DMS 273 (cell line): ENCODE data around the gene BABAM2.
"Not testable (repeated sequence)": the region's sequence is repeated elsewhere in the genome, so short reads cannot be mapped to it uniquely, and the experiment has no call there.

Source experiments
- DNase-seq: peaks from one replicate; lab custom pipeline; 2025; ENCODE audit not compliant: unreplicated experiment; lab: John Stamatoyannopoulos, UW

The BABAM2 gene

DNA sequence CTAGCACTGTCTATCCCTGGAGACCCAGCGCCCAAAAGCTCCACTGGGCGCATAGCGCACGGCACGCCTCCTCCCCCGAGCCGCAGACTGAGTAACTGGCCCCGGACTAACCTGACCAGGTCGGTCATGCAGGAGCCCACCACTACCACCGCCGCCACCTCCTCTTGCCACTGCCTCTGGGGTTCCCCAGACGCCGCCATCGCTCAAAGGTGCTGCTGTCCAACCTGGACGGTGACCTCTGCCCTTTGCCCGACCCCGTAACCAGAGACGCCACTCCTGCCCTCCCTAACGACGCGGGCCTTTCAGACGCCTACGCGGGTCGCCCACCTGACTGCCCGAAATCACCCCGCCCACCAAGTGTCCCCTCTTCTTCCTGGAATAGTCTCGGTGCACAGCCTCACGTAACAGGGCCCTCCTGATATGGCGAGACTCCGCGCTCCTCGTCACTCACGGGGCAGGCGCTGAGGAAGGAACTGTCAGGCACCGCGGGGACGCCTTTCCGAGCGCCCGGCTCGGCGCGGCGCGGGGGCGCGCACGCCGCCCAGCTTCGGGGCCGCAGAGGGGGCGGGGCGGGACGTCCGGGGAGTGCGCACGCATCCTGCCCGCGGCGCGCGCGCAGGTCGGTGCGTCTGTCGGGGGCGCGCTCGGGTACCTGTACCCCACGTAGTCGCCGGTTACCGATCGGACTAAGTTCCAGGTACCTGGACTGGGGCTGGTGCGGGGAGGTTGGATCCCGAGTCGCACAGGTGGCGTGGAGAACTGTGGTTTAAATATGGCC is at the start of gene BABAM2, which contains the start of gene RBKS:
Gene BABAM2 (plus strand): TSS at position 584 of the 778 bp plus-strand sequence. CDS start 3,828 bp downstream, outside the sequence.
Gene RBKS (minus strand): TSS at position 242 of the 778 bp plus-strand sequence. CDS start 42 bp downstream, at position 200.
- DNase-seq = peak; percentile 95

DNA sequence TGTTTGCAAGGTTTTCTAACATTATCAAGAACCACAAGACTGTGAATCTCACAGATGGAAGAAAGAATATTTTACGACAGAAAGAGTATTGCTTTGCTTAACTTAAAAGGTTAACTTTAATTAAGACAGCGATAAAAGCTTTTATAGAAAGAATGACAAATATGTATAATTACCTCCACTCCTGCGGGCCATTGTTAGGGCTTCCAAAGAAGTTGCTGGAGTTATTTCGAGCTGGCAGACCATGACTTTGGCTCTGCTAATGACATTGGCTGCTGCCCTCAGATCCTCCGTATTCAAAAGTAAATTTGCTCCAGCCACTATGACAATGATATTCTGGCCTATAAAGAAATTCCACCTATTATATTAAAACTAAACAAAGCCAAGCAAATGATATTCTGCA is 47.6 kb upstream of the BABAM2 start:
- no peak for DNase-seq

DNA sequence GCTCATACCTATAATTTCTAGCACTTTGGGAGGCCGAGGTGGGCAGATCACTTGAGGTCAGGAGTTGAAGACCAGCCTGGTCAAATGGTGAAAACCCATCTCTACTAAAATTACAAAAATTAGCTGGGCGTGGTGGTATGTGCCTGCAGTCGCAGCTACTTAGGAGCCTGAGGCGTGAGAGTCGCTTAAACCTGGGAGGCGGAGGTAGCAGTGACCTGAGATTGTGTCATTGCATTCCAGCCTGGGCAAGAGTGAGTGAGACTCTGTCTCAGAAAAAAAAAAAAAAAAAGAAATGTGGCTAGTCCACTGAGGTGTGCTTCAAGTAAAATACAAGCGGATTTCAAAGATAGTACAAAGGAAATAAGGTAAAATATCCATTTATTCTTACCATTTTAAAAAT is 46.5 kb upstream of the BABAM2 start:
- DNase-seq = no peak

DNA sequence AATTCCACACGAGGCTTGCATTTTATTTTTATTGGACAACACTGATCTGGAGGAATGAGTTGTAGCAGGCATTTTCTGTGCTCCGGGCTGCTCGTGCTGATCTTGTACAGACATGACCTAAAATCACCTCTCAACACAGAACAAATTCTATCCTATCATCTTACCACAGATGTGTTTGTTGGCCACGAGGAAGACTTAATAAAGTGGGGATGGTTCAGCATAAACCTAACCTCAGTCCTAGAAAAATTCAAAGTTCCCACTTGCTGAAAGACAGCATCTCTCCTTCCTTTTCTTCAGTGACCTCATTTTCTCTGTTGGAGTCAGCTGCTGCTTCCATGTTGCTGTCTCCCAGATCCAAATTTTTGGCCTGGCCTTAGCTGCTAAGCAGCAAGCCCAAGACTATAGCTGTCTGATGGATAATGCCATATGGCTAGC is 45.7 kb upstream of the BABAM2 start:
- peak; percentile 81 for DNase-seq

DNA sequence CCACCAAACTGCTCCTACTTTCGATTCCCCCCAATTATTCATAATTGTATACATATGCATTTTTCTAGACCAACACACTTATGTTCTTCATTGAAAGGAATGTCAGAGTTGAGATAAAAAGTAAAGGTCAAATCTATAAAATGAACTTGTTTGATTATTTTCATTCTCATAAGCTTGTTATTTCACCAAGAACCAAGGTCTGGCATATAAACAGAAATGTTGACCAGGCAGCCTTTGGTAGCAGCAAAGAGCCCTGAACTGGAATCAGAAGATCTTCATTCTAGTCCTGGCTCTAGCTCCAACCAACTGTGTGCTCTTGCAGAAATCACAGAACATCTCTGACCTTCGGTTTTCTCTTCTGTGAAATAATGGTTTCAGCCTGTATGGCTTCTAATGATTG is 43.2 kb upstream of the BABAM2 start:
- DNase-seq = no peak

DNA sequence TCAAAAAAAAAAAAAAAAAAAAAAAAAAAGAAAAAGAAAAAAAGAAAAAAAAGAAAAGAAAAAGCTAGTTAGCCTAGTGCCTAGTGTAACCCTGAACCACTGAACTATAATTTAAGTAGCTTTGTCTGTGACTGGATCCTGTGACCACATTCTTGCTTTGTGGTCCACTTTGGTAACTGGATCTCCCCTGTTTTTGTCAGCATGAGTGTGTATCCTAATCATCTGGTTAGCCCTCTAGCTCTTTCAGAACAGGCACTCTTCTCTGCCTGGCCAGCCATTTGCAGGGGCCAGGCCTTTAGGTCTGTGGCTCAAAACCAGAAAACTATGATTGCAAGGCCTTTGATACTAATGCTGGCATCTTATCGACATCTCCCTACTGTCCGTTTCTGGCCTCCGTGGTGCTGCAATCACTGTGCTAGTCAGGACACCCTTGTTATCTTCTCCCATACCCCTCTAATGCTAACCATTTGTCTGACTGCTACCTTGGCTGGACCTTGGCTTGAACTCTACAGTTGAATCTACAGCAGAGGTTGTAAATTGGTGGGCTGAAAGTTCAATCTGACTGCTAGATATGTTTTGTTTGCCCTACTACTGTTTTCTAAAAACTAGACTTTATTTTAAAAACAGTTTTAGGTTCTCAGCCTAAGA is 40.8 kb upstream of the BABAM2 start:
- DNase-seq = no peak

DNA sequence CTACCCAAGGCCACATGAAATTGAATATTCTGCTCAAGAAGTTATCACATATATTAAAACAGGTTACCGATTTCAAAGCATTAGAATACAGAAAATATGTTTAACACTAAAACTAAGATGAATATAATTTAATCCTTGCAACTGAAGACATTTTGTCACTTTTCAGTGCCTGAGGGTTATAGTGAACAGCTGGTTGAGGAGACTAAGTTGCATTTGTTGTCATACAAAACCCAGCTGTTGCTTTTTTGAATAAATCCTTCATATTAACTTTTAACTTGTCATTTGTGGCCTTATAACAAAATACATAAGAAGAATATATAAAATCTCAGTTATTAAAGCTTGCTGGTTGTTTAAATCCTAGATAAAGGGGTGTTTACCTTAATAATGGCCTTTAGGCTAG is 37.8 kb upstream of the BABAM2 start:
- DNase-seq = peak; percentile 13

DNA sequence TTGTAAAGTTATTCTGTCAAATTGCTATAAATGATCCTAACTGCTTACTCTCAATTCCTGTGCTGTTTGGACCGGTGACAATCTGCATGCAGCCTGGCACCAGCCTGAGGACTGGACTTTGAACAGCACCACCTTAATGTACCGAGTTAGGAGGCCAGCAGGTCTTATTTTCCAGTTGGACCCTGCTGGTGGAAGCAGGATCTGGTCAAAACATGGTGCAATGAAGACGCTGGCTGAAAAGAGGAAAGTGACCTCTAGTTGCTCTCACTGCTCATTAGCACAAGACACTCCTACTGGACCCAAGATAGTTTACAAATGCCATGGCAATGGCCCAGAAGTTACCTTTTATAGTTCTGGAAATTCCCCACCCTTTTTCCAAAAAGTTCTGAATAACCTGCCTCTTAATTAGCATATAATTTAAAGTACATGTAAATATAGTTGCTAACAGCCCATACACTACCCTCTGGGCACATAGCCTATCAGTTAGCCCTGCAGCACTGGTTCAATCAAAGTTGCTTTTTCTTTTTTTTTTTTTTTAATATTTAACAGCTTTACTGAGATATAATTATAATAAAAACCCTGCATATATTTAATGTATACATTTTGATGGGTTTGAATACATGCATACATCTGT is 36.2 kb upstream of the BABAM2 start:
- peak; percentile 21 for DNase-seq

DNA sequence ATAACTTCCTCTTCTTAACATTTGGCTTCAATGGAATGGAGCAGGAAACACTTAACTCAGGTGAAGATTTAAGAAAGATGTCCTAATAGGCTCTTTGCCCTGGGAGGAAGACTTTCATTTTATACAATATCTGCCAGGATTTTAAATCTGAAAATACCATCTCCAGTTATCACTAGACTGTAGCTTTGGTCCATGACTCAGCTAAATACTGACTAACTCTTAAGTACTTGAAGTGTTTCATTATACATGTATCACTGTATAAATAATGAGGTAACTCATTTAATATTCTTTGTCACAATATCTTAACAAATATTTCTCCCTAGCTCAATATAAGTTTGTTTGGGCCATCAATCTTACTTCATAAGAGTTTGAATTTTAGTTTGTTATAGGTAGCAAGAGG is 35.1 kb upstream of the BABAM2 start:
- peak; percentile 25 for DNase-seq

DNA sequence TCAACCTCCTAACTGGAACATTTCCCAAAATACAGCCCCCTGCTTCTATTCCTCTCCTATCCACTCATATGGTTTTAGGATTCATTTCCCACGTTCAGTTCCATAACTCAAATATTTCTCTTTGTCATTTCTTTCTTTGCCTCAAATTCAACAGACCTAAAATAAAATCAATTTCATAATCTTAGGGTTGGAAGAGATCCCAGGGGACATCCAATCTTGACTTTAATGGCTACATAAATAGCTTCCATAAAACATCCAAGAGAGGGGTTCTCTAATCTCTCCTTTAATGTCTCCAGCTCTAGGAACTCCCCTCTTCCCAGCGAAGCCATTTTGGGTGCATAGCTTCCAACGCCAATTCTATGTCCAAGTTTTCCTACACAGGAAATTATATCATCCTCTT is 34.1 kb upstream of the BABAM2 start:
- peak; percentile 47 for DNase-seq

DNA sequence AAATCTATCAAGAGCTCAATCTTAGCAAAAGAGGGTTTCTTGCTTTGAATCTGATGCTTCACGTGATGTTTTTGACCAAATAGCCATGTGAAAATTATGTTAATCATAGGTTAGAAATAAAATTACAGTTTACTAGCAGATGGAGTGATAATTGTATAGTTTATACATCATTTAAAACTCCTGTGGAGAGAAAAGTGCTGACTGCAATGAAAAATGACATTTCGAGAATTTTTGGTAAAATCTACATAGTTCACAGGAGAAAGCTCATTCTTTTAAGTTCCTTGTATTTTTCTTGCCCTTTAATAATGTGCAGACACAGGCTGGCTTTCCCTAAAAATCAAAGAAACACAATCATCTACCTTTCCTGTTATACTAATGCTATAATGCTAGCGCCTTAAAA is 33.6 kb upstream of the BABAM2 start:
- DNase-seq = no peak

DNA sequence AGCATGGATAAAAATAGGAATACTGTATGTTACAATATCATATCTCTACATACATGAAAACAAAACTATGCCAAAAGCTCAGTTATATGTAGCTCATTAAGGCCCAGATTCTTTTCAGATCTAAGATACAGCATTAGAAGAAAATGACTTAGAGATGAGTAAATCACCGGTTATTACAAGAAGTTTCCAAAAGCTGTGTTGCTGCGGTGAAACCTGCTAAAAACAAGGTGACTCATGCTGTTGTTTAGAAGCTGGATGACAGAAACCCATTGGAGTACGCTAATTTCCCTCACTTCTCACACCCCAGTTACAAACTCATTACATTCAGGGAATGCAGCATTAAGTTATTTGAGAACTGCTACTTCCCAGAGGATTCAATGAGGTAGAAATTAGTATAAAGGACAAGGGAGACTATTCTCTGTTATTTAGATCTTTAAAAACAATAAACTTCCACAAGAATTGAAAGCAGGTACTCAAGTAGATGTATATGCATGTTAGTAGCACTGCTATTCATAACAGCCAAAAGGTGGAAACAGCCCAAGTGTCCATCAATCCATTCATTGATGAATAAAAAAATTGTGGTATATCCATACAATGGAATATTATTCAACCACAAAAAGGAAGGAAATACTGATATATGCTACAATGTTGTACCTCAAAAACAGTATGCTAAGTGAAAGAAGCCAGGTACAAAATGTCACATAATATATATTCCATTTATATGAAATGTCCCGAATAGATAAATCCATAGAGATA is 32.9 kb upstream of the BABAM2 start:
- no peak for DNase-seq

DNA sequence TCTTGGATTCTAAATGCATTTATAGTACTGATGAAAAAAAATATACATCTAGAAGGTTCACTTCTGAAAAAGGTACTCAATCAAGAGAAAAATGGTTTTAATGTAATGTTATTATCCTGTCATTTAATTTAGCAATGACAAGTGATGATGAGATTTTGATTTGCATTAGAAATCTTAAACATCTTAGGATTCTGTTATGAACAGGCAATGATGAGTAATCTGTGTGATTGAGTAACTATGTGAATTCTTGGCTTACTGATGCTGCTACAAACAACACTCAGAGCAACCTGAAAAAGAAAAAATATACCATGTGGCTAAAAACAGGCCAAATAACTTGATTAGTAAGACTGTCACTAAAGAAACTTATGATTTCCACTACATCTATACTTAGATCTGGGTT is 30.4 kb upstream of the BABAM2 start:
- DNase-seq = no peak

DNA sequence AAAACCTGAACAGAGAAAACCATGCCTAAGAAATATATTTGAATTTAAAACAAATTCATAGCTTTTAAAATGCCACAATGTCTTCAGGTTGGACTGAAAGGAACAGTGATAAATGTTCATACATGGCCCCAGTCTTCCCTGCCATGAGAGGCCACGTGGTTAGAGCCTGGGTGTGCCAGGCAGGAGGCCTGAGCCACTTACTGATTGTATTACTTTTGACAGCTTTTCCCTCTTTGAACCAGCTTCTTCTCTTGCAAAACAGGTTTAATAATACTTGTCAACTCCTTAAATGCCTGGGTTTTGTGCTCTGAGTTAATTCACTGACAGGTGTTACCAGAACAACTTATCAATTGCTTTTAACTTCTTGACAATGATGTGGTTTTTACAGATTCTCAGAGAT is 27.4 kb upstream of the BABAM2 start:
- DNase-seq = peak; percentile 17

DNA sequence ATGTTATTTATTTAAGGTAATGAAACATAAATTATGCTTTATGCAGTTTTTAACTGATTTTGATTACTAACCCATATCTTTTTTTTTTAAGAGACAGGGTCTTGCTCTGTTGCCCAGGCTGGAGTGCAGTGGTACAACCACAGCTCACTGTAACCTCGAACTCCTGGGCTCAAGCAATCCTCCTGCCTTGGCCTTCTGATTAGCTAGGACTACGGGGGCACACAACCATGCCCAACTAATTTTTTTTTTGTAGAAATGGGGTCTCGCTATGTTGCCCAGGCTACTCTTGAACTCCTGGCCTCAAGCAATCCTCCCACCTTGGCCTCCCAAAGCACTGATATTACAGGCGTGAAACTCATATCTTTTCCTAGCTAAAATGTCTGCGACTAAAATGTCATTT is 26.6 kb upstream of the BABAM2 start:
- DNase-seq = not testable (repeated sequence)

DNA sequence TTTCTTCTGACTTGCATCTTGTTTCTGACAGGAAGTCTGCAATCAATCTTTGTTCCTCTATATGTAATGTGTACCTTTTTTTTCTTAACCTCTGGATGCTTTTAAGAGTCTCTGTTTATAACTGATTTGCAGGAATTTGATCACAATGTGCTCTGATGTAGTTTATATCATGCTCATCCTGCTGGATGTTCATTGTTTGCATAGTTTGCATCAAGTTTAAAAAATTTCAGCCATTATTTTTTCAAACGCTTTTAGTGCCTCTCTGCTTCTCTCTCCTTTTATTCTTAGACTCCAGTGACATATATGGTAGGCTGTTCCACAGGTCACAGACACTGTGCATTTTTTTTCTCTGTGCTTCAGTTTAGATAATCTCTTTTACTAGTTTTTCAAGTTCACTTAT is 24.3 kb upstream of the BABAM2 start:
- DNase-seq = no peak

DNA sequence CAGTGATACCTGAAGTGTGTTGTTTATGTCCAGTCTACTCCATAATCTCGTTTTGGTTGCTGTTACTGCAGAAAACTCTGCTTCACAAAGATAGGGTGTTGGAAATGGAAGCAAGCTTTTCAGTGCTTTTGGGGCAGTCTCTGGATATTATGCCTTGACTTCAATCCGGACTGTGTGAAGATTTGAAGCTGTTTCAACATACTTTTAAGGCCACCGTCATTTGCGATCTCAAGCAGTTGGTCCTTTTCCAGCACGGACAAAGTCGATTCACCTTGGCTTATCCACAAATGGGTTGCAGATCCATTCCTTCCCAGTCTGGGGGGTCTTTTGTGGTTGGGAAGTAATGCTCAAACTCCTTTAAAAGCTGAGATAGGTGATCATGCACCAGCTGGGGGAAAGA is 20.8 kb upstream of the BABAM2 start:
- no peak for DNase-seq

DNA sequence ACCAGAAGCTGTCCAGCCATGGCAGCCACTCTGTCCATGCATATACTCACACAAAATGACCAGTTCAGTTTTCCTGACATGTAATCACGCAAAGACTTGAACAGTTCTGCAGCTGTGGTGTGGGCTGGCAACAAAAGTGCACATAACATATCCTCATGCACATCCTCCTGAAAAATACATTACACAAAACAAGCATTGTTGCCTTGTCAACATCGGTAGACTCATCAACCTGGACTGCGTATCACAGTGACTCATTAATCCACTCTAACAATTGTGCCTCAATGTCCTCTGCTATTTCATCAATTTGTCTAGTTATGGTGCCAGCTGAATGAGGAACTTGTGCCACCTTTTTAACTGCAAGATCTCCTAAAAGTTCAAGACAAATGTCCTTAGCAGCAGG is 19.8 kb upstream of the BABAM2 start:
- DNase-seq = no peak

DNA sequence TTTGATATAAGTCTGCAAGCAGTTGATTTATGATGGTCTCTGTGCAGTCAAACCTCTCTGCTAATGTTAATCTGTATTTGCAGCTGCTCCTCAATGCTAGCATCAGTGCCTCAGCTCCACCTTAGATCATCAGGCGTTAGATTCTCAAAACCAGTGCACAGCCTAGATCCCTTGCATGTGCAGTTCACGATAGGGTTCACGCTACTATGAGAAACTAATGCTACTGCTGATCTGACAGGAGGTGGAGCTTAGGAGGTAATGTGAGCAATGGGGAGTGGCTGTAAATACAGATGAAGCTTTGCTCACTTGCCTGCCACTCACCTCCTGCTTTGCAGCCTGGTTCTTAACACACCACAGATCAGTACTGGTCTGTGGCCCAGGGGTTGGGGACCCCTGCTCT is 18.7 kb upstream of the BABAM2 start:
- no peak for DNase-seq

DNA sequence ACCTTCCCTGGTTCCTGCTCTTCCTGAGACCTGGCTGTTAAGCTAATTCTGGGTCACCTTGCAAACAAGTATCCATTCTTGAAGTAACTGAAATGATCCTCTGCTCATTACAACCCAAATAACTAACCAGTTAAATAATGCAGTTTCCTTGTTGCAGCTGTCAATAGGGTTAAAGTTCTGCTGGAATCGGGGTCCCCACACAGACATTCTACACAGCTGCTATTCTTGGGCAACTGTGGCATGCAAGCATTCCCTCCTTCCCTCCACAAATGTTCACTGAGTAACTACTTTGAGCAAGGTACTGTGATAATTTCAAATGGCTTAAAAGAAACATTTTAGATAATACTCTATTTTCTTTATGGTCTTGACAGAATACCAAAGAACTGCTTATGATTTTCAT is 17.4 kb upstream of the BABAM2 start:
- no peak for DNase-seq
